ENCODE measurements around the gene EYA4.

Gene EYA4

DNA sequence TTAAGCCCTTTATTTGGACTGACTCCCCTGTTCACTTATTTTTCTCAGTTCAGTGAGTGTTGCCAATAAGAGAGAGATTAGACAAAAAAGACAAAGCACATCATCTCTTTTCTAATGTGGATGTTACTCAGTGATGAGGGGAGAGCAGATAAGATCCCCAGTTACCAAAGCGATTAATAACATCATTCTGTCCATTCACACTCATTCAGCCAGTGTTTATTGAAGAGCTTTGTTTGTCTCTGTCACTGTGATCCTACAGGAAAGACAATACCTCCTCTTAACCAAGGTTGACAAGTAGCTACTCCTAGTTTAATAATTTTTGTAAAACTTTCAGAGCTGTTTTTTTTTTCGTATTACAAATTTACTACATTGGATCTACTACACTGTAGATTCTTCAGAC is 163.0 kb downstream of the EYA4 start:
- no peak for DNase-seq (ENCODE audit: low read depth)

DNA sequence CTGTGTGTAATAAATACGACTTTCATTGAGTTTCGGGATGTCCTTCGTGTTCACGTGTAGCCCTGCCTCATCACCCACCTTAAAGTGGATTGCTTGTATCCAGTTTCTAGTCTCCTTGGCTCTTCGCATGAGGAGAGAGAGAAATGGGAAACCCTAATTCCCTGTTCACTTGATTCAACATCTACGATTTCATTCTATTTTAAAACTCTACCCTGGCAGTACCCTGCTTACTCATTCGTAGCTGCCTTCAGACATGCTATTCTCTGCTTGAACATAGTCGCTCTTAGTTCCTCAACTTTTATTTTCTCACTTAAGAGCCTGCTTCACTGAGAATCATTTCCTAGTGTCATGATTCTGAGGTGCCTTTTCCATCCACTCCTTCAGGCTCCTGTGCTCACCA is 163.6 kb downstream of the EYA4 start:
- no peak for DNase-seq (ENCODE audit: low read depth)

DNA sequence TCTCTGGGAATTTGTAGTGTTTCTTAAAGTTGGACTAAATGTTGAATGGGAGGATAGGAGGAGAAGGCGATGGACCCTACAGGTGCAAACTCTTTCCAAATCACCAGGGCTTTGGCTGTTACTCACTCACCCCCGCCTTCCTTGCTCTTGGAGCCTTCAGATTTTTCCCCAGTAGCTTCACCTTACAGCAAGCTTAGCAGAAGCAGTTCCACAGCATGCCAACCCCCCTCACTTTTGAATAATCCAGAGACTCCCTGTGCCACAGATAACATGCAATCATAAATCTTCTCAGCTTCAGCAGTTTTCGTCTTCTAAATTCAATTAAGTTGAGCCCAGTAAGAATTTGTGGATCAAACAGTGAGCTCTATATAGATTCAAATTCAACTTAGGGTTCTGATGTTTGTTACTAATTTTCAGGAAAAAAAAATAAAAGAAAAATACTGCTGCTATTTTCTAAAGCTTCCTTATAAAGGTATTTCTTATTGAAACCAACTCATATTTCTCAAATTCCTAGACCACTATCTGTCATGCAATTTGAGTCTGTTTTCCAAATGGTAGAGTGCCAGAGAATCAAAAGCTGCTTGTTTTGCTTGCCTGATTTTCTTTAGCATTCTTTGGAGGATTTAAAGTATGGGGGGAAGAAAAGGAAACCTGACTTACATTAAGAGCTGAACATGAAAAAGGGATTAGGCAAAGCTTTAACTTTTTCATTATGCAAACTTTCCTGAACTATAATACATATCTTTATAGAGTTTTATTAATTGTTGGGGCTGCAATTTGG is 166.4 kb downstream of the EYA4 start:
- DNase-seq (ENCODE audit: low read depth) = peak; percentile 5

DNA sequence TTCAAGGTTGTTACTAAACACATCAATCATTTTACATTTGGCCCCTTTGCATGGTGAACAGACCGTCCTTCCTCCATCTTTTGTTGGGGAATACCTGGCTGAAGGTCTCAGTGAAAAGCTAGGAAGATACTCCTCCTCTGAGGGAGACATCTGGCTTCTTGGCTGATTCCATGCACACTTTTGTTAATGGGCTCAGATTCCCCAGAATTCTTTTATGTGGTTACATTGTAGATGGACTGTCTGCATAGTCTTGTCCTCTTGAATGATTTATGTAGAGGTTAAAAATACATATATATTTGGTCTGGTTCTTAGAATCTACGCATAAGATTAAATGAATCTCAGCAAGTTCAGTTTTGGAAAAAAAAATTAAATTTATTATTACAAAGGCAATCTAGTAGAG is 167.0 kb downstream of the EYA4 start:
- no peak for DNase-seq (ENCODE audit: low read depth)

DNA sequence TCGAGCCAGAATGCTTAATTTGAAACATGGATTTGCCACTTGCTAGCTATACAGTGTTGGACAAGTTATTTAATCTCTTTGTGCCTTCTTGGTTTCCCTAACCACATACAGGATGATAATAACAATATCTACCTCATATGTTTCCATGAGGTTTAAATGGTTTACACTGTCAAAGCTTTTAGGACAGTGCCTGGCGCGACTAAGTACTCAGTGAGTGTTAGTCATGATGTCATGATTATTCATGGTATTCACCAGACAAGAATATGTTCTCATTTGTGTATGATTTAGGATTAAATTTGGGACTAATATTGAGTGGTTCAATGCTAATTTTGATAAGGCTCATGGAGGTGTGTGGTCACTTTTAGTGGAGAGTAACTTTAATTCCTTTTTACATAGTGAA is 167.4 kb downstream of the EYA4 start:
- peak; percentile 22 for DNase-seq (ENCODE audit: low read depth)

DNA sequence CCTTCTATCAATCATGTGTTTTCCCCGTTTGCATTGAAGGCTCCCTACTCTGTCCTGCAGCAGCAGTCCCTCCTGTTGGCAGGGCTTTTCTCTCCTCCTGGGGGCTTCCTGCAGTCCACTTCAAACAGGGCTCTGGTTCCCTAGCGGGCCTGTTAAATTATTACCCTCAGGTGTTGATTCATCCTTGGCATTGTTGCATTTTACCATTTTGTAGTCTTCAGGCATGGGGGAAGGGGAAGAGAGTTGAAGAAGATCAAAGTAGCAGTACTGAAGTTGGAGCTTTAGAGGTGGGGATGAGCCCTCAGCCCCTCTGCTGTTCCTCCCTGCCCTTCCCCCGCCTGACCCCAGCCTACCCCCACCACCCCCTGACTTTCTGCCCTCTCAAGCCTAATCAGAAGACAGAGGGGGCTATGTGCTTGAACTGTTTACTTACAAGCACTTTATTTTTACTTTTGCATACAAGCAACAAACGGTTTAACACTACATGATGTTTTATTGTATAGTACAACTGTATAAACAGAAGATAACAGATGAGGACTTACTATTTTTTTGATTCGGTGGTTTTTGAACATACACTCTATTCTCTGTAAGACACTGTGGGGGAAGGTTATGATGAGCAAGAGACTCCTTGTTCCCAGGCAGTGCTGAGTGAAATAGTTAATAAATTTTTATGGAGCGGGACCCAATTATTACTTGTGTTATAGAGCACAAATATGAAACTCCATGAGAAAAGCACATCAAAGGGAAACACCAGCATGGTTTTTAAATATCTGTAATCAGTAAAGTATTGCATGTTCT is 169.7 kb downstream of the EYA4 start:
- no peak for DNase-seq (ENCODE audit: low read depth)

DNA sequence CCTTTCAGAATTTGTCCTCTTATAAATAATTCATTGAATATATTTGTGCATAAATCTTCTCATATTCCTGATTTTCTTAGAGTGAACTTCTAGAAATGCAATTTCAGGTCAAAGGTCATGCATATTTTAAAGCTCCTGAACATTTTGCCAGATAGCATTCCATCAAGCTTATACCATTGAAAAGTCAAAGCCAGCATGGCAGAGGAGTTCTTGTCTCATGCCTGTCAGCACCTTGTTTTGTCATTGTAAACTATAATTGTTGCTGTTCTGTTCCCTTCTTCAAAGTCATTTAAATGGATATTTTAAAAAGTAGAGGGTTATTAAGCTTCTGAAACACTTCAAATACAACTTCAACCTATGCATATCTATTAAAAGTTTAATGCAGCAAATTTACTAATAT is 170.6 kb downstream of the EYA4 start:
- DNase-seq (ENCODE audit: low read depth) = no peak

DNA sequence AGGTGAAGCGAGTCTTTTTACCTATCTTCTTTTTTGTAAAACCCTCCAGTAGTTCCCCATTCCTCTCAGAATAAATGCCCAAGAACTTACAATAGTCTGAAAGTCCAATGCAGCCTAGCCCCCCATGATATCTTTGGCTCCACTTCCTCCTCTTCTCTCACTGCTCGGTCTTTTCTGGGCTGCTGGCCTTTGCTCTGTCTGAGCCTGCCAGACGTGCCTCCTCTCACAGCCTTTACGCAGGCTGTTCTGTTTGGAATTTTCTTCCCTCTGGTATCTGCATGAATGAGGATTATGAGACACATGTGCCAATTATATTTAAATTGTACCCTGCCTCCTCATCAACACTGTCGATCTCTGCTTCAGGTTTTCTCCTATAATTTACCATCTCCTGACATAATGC is 174.1 kb downstream of the EYA4 start:
- no peak for DNase-seq (ENCODE audit: low read depth)

DNA sequence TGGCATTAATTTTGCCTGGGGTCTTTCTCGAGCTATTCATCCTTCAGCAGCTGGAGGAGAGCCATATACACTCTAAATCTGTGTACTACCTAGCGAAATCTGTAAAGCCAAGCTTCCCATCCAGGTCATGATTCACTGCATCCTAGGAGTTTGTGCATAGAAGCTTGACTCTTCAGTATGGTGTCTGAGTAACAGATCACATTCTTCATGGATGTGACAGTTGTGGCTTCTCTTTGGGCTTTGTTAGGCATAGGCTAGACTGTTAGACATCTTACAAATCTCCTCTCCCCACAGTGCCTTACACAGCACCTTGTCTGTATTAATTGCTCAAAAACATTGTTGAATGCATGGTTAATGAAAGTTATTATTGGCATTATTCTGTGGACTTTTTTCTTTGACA is 177.0 kb downstream of the EYA4 start:
- DNase-seq (ENCODE audit: low read depth) = no peak

DNA sequence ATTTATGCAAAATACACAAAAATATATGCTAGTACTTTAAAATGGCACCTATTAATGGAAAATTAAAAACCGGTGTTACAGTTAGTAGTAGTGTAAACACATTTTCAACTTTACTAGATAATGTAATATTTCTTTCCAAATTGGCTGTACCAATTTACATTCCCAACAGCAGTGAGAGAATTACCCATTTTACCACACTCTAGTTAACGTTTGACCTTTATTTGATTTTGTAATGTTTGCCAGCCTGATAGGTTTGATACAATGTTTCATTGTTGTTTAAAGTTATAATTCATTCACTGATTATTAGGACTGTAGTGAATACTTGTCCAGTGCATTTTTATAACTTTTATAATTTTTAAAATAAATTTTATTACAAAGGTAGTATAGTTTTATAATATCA is 182.1 kb downstream of the EYA4 start:
- DNase-seq (ENCODE audit: low read depth) = no peak

DNA sequence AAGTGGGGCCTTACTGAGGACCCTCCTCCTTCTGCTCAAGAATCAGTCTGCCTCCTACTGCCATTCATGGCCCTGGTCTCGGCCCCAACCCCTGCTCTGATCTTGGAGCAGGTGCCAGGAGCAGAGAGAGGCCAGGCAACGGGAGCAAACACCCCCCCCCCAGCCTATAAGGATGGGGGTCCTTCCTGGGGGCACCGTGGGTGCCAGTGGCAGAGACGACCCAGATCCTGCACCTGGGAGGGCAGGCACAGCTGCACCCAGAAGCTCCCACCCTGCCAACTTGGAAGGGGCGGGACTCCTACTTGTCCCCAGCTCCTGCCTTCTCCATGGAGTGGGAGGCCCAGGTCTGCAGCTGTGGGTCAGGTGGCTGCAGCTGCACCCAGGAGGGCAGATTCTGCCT is 183.2 kb downstream of the EYA4 start:
- no peak for DNase-seq (ENCODE audit: low read depth)

DNA sequence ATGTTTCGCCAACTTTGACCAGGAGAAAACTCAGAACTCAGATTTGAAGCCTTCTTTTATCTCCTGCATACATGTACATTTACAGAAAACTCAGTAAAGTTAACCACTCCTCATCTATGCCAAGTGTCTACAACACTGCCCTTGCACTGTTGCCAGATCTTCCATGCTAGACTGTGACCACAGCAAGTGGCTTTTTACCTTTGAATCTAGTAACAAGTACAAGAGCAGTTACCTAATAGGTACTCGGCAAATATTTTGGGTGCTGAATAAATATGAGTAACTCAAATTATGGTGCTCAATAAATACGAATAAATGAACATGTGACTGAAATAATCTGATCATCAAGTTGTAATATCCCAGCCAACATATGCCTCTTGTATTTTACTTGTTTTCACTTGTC is 184.9 kb downstream of the EYA4 start:
- no peak for DNase-seq (ENCODE audit: low read depth)

DNA sequence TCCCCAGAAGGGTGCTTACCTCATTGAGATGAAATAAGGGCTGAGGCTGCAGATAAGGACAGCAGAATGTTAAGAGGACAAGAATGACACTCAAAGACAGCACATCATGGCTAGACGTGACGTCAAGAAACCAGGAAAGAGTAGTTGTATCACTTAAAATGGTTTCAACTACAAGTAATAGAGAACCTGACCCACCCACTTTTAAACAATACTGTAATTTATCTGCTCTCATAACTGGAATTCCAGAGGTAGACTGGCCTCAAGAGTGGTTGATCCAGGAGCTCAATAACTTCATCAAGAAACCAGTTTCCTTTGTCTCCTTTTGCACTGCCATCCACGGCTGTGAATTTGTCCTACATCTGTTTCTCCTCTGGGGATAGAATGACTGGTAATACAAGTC is 187.1 kb downstream of the EYA4 start:
- no peak for DNase-seq (ENCODE audit: low read depth)

DNA sequence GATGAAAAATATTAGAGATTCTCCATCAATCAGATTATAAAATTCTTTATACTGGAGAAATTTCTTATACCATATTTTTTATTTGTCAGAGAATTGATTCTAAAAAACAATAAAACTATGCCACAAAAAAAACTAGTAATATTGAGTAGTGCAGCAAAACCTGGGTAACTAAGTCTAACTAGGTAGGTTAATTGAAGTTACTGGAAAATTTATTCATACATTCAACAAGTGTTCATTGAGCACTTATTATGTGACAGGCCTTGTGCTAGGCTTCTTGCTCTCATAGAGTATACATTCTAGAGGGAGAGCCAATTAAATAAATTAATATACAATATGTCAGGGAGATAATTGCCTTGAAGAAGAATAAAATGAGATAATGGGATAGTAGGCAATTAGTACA is 189.4 kb downstream of the EYA4 start:
- DNase-seq (ENCODE audit: low read depth) = no peak

DNA sequence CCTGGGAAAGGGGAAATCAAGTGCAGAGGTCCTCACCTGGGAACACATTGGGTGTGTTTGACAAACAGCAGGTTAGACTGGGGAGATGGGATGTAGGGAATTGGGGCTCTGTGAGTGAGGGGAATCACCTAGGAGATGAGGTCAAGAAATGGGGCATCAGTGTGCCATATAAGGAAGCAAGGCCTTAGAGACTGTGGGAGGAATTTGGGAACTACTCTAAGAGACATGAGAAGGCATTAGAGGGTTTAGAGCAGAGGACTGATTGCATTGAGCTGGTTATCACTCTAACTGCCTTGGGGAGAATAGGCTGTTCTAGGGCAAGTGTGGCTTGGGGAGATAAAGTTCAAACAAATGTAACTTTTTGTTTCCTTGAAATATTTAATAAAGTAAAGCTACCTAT is 189.9 kb downstream of the EYA4 start:
- DNase-seq (ENCODE audit: low read depth) = no peak

DNA sequence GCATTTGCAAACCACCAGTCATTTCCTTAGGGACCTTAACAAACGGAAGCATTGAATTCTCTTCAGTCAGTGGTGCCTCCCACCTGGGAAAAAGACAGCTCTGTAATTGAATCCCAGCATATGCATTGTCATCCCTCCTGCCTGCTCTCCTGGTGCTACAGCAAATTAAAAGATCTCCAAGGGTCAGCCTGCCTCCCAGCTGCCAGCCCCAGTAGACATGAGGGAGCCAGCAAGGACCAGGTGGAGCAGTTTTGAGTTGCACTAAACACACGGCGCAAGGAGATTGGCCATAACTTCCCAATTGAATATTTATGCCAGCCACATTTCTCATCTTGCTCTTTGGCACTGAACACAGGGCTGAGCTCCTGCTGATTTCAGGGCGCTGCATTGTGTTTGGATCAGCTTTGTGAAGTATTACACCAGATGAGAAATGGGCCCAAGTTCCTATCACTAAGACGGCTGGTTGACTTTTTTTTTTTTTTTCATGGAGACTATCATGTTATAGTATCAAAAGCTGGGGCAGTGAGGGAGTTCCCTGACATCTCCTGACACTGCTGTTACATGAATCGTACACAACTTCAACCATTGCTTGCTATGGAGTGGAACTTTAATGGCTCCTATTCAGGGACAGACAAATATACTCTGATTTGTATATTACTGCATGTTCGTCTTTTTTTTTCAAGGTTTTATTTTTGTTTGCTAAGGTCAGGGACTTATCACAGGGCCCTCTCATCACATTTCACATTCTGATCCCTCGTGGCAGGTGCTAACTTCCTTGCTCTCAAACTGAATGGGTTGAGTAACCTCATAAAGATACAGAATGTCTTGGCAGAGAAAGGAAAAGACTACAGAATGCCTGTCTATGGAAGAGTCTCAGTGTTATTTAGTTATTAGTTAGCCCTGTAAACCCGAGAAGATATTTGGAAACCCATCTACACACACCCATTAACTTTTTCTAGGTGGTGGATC is 191.1 kb downstream of the EYA4 start:
- no peak for DNase-seq (ENCODE audit: low read depth)

DNA sequence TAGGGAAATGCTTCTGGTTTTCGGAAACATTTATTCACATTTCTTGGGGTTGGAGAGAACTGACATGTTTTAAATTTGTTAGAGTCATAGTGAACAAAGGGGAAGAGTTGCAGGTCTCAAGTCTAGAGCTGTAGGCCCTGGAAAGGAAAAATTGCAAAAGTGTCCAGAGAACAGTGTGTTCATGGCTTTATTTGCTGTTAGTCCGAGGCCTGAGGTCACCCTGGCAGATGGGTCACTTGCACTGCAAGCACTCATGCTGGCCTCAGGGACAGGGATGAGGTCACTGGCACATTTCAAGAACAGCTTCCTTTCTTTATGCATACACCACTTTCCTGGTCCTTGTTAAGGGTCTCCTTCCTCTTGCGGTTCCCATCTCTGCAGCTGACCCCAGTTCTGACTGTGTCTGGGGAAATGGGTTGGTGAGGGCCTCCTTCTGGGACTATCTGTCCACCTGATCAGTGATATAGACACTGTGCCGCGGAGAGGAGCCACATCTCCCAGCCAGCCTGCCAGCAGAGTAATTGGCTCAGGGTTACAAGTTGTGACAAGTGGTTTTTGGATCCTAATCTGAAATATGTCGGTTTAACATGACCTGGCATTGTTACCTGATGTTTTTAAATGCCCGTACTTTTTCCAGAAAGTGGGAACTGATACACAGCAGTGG is 194.0 kb downstream of the EYA4 start:
- no peak for DNase-seq (ENCODE audit: low read depth)

DNA sequence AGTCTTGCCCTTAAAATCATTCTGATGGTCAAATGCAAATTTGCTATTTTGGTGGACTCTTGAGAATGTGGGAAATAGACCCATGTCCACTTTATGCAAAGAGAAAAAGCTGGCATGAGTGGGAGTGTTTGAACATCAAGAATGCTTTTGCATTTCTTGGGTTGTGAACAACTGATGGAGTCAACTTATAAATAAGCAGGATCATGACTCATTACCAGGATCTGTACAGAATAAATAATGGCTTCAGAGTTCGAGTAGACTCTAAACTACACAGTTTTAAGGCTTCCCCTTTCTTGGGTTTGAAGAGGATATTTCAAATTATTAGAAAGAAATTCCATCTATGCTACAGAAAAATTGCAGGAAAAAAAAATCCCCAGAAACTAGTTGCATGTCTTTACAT is 195.5 kb downstream of the EYA4 start:
- peak; percentile 21 for DNase-seq (ENCODE audit: low read depth)

DNA sequence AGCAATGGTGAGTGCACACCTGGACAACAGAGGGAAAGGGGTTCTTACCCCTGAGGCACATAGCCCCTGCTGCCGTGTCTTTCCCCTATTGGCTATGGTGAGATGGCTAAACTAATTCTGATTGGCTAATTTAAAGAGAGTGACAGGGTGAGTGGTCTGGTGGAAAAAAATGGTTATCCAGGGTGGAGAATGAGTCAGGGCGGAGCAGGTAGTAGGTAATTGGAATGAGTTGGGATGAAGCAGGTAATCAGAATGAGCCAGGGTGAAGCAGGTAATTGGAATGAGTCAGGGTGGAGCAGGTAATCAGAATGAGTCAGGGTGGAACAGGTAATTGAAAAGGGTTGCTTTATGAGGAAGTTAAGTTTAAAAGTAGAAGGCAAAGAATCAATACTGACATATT is 200.3 kb downstream of the EYA4 start:
- no peak for DNase-seq (ENCODE audit: low read depth)

DNA sequence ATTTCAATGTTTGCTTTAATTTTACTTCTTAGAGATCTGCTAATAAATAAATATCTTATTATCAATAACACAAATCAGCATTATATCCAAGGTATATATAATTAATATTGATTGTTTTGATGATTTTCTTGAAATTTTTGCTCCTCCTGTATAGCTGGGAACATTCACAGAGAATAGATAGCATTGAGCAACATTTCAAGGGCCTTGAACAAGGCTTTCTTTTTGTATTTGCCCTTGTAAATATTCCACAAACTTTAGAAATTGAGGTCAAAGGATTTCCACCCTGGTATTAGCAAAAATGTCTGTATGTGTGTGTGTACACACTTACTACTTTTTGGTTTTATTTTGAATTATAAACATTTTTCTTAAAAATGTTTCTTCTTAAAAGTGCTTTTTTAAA is 205.6 kb downstream of the EYA4 start:
- no peak for DNase-seq (ENCODE audit: low read depth)

DNA sequence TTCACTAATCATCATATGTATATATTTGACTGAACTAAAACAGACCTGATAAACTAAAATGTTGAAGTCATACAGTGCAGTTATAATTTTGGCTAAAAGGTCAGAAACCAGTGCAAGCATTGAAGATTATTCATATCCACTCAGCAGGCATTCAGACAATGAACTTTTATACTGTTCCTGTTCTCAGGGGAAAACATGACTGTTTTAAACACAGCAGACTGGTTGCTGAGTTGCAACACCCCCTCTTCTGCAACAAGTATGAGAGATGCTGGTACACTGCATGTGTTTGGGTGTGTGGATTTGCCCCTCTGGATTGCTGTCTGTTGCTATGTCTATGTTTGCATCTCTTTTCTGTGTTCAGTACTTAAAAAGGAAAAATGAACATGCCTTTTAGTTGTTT is 206.8 kb downstream of the EYA4 start:
- peak; percentile 53 for DNase-seq (ENCODE audit: low read depth)

DNA sequence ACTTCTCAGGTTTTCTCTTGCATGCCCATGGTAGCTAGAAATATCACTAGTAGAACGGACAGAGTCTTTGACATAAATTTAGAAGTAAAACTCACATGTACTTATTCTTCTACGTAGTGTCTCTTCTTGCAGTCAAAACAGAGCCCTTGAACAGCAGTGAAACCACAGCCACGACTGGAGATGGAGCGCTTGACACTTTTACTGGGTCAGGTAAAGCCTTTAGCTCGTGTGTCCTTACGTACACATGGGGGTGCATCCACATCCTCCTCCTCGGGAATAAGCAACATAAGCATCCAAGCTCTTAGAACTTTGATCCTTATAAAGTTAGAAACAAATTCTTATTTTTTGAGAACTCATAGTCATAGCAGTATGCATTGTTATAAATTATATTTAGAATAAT is 215.3 kb downstream of the EYA4 start:
- no peak for DNase-seq (ENCODE audit: low read depth)

Data from iris pigment epithelial cell (primary cell).